Activated CD4-positive, CD25-positive, alpha-beta regulatory T cell (primary cell): ENCODE data around the gene GALP.
"Not testable (repeated sequence)": the region's sequence is repeated elsewhere in the genome, so short reads cannot be mapped to it uniquely, and the experiment has no call there.

Experiments
- DNase-seq, 4 experiments: peaks; one replicate each; lab custom pipeline; 2025; lab: John Stamatoyannopoulos, UW

GALP gene

DNA sequence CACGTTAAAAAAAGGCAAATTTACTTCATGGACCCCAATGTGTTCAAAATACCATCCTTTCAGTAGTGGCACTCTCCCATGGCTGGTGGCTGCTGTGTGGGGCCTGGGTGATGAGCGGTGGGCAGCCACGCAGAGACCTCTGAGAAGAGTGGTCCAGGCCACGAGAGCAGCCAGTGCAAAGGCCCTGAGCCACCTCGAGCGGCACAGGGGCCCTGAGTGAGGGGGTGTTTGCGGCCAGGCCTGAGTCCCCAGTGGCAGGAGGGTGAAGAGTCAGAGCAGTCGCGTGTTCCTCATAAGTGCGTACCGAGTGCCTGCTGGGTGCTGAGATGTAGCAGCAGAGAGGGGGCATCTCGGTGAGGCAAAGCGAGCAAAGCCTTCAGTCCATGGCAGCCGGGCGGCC, 27.7 kb upstream of the GALP start:
- no peak for DNase-seq

- not testable (repeated sequence) for DNase-seq
These were observed 26.7 kb upstream of the GALP start for GRCh38 chr19:56148955-56149655.

DNA sequence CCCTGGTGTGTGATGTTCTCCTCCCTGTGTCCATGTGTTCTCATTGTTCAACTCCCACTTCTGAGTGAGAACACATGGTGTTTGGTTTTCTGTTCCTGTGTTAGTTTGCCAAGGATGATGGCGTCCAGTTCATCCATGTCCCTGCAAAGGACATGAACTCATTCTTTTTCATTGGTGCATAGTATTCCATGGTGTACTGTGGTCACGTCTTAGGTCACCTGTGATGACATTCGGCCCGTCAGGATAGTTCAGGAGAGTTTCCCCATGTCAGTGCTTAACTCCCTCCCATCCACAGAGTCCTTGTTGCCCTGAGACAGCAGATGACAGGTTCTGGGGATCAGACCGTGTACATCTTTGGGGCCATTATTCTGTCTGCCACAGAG, 26.2 kb upstream of the GALP start:
- no peak for DNase-seq

GRCh38 chr19:56150358-56150757, 25.4 kb upstream of the GALP start:
- no peak for DNase-seq

GRCh38 chr19:56152644-56153043, 23.2 kb upstream of the GALP start:
- DNase-seq: no peak

GRCh38 chr19:56153507-56153906, 22.3 kb upstream of the GALP start:
- DNase-seq: no peak

DNA sequence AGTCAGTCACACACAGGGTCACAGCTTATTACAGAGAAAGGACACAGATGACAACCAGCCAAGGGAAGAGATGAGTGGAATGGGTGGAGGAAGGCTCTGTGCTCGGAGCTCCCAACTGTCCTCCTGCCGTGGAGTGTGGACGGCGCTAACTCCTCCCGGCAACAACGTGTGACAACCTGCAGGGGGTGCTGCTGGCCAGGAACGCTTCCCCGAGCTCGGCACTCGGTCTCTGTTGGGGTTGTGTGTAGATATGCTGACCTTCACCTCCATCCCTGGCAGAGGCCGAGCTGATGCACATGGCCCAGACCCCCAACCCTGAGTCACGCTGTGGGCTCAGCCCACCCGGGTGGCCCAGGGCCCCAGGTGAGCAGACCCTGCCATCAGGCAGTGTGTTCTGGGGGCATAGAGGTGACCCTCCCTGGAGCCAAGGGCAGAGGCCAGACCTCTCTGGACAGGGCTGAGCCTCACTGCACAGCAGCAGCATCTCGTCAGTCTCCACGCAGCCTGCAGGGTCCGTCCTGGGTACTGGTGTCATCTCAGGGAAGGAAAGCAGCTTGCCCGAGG, 20.6 kb upstream of the GALP start:
- DNase-seq: no peak

DNA sequence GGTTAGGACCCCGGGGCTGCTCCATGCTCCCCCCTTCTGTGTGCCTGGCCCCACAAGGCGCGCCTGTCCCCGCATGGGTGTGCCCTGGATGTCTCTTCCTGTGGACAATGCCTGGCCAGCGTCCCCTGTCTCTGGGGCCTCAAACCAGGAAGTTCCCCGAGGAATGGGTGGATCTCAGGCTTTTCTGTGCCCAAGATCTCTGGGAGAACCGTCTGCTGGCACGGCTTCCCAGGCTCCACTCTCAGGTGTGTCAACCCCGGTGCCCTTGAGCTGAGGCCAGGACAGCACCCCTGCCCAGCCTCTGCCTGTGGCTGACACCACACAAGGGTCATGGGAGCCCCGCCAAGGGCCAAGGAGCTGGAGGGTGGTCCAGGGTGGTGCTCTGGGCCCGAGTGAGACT, 19.0 kb upstream of the GALP start:
- DNase-seq: no peak

GRCh38 chr19:56158170-56158757, 17.5 kb upstream of the GALP start:
- no peak for DNase-seq

DNA sequence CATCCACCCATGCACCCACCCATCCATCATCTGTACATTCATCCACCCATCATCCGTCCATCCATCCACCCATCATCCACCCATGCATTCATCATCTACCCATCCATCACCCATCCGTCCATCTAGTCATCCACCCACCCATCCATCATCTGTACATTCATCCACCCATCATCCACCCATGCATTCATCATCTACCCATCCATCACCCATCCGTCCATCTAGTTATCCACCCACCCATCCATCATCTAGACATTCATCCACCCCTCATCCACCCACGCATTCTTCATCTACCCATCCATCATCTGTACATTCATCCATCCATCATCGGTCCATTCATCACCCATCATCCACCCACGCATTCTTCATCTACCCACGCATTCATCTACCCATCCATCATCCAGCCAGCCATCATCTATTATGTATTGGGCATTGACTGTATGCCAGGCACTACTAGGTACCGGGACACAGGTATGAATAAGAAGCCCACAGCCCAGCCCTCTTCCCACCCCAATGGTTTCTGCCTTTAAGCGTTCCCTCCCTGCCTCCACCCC, 16.7 kb upstream of the GALP start:
- DNase-seq: no peak

DNA sequence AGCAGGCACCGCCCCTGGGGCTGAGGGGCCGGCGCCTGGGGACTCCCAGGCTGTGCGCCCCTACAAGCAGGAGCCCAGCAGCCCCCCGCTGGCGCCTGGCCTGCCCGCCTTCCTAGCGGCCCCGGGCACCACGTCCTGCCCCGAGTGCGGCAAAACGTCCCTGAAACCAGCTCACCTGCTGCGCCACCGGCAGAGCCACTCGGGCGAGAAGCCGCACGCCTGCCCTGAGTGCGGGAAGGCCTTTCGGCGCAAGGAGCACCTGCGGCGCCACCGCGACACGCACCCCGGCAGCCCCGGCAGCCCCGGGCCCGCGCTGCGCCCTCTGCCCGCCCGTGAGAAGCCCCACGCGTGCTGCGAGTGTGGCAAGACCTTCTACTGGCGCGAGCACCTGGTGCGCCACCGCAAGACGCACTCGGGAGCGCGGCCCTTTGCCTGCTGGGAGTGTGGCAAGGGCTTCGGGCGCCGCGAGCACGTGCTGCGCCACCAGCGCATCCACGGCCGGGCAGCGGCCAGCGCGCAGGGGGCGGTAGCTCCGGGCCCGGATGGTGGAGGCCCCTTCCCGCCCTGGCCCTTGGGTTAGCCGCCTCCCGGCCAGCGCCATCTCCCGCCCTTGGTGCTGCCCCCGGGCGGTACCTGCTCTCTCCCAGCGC, 16.1 kb upstream of the GALP start:
- DNase-seq: no peak

DNA sequence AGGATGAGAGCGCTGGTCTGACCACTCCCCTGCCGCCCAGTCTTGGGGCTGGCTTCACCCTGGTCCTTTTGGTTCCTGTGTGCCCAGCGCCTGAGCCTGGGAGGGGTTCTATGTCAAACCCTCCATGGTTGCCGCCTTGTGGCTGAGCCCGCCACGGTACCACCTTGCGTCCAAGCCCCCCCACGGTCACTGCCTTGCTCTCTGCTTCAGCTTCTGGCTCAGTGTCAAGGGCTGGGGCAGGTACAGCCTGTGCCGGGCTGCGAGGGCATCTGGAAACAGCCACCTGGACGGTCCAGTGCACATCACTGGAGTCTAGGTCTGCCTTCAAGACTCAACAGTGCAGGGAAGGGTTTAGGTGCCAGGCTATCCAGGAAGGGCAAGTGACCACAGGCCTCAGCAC, 14.3 kb upstream of the GALP start:
- no peak for DNase-seq

- DNase-seq: no peak
These were observed 13.6 kb upstream of the GALP start for GRCh38 chr19:56162258-56162657.

DNA sequence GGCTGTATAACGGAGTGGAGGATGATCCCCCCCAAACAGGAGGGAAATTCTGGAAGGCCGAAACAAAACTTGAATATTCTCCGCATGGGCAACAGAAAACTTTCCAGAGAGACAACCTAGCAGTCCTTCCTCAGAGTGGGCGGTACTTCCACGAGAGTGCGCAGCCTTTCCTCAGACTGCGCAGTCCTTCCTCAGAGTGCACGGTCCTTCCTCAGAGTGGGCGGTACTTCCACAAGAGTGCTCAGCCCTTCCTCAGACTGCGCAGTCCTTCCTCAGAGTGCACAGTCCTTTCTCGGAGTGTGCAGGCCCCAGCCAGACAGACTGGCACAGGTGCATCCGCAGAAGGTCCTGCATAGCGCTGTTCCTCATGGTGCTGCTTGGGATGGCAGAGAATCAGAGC, 12.7 kb upstream of the GALP start:
- DNase-seq: no peak

GRCh38 chr19:56167064-56167578, 8.7 kb upstream of the GALP start:
- DNase-seq: no peak

GRCh38 chr19:56170261-56170660, 5.5 kb upstream of the GALP start:
- DNase-seq: no peak

- DNase-seq: no peak
These were observed 1.7 kb upstream of the GALP start for GRCh38 chr19:56174086-56174485.

DNA sequence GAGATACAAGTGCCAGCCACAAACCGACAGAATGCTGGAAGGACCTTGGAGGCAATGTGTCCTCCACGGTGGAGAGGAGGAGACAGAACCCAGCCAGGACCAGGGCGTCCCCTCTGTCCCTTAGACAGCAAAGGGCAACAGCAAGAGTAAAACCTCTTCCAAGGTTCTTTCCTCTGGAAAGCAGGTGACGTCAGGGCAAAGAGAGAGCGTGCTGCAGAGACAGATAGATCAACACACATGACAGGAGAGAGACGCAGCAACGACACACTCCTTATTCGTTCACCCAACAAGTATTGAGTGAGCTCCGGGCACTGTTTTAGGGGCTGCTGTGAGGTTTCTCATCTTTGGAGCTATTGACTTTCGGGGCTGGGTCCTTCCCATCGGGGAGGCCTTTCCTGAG, 1.3 kb upstream of the GALP start:
- DNase-seq: no peak

DNA sequence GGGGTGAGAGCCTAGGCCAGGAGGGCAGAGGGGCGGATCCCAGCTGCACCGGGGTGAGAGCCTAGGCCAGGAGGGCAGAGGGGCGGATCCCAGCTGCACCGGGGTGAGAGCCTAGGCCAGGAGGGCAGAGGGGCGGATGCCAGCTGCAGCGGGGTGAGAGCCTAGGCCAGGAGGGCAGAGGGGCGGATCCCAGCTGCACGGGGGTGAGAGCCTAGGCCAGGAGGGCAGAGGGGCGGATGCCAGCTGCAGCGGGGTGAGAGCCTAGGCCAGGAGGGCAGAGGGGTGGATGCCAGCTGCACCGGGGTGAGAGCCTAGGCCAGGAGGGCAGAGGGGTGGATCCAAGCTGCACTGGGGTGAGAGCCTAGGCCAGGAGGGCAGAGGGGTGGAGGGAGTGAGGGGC, 502 bp downstream of the GALP start:
- not testable (repeated sequence) for DNase-seq

DNA sequence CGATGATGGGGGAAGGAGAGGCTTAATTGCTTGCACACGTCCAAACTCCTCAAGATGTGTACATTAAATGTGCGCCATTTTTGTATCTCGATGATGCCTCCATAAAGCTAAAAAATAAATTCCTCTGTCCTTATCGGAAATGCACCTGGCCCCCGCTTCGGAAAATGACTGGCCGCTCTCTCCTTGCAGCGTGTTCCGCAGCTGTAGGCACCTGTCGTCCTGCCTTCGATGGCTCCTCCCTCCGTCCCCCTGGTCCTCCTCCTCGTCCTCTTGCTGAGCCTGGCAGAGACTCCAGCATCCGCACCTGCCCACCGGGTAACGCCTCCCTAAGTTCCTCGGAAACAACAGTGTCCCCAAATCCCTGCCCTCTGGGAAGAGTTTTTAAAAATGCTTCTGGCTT, 1.1 kb downstream of the GALP start:
- DNase-seq: no peak

- no peak for DNase-seq
These were observed 1.9 kb downstream of the GALP start for GRCh38 chr19:56177564-56178243.

DNA sequence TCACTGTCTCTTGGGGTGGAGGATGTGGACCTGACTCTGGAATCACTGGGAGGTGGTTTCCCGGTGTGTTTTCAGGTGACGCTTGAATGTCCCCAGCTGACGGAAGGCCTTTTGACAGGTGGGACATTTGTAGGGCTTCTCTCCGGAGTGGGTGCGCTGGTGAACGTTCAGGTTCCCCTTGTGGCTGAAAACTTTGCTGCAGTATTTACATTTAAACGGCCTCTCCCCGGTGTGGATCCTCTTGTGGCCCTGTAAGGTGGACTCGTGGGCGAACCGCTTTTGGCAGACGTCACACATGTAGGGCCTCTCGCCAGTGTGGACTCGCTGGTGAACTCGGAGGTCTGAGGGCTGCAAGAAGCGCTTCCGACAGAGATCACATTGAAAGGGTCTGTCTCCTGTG, 14.0 kb downstream of the GALP start:
- DNase-seq: no peak
